ENCODE measurements around the gene PGLYRP4.

The PGLYRP4 gene

GRCh38 chr1:153343811-153344717 lies 4.6 kb downstream of the PGLYRP4 start:
- Histone ChIP-seq H3K36me3 (ENCODE audit: insufficient read depth, low read length) (no peaks in the 10 kb centered on the region), H3K79me2 (ENCODE audit: insufficient read depth, low read length) (no peaks in the 10 kb centered on the region), H4K20me1 (ENCODE audit: insufficient read depth, low read length, poor library complexity, severe bottlenecking) (no peaks in the 10 kb centered on the region), H3F3A (ENCODE audit: low read depth) (no peaks in the 10 kb centered on the region), H3K4me2 (ENCODE audit: low read depth, low read length, poor library complexity, severe bottlenecking) (peak overlapping the region; percentile 70), H3K9me2 (replicated peaks; ENCODE audit: low read depth, low read length) (no peaks in the 10 kb centered on the region), H3K4me1 (ENCODE audit: insufficient read depth, low read length, poor library complexity, severe bottlenecking) (peaks cover 76% of the 10 kb centered on the region), H3K4me3 (ENCODE audit: low read length, poor library complexity, severe bottlenecking) (peak overlapping the region; percentile 49), H3K9ac (ENCODE audit: low read depth, low read length, poor library complexity, severe bottlenecking) (peak overlapping the region; percentile 60), H2AFZ (ENCODE audit: low read length) (no peak overlapping the region), H3K27me3 (ENCODE audit: insufficient read depth, low read length, poor library complexity, severe bottlenecking) (no peaks in the 10 kb centered on the region), H3K9me3 (ENCODE audit: insufficient read depth, low read depth, low read length) (no peaks in the 10 kb centered on the region)
- TF ChIP-seq EZH2phosphoT487 (IDR thresholded peaks at IDR 0.05; ENCODE audit: borderline replicate concordance) (no peak), CTCF (conservative IDR thresholded peaks at IDR 0.05; ENCODE audit: low read length) (no peak)

GRCh38 chr1:153343040-153343681 lies 5.5 kb downstream of the PGLYRP4 start:
- Histone ChIP-seq H3K27me3 (ENCODE audit: insufficient read depth, low read length, poor library complexity, severe bottlenecking) (no peaks in the 10 kb centered on the region), H3K9ac (ENCODE audit: low read depth, low read length, poor library complexity, severe bottlenecking) (peak overlapping the region; percentile 33), H4K20me1 (ENCODE audit: insufficient read depth, low read length, poor library complexity, severe bottlenecking) (no peaks in the 10 kb centered on the region), H3K4me1 (ENCODE audit: insufficient read depth, low read length, poor library complexity, severe bottlenecking) (peaks cover 75% of the 10 kb centered on the region), H3K9me3 (ENCODE audit: insufficient read depth, low read depth, low read length) (no peaks in the 10 kb centered on the region), H3K4me2 (ENCODE audit: low read depth, low read length, poor library complexity, severe bottlenecking) (peak overlapping the region; percentile 70), H3K36me3 (ENCODE audit: insufficient read depth, low read length) (no peaks in the 10 kb centered on the region), H2AFZ (ENCODE audit: low read length) (no peak overlapping the region), H3K4me3 (ENCODE audit: low read length, poor library complexity, severe bottlenecking) (peak overlapping the region; percentile 25), H3K9me2 (replicated peaks; ENCODE audit: low read depth, low read length) (no peaks in the 10 kb centered on the region), H3F3A (ENCODE audit: low read depth) (no peaks in the 10 kb centered on the region), H3K79me2 (ENCODE audit: insufficient read depth, low read length) (no peaks in the 10 kb centered on the region)
- TF ChIP-seq CTCF (conservative IDR thresholded peaks at IDR 0.05; ENCODE audit: low read length) = no peak
- no peak for TF ChIP-seq EZH2phosphoT487 (IDR thresholded peaks at IDR 0.05; ENCODE audit: borderline replicate concordance)

DNA sequence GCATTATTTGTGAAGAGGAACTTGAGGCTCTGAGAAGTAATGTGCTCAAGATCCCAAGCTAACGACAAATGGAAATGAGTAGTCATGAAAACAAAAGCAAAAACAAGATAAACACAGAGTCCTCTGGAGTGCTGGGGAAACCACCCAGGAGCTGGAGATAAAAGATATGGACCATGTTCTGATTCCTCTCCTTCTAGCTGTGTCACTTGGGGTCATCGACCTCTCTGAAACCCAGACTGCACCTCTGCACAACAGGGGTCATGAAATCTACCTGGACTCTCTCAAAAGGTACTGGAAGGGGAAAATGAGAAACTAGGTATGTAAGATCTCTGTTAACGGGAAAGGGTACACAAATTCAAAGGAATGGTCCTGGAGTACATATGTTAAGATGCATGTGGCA lies 6.5 kb downstream of the PGLYRP4 start:
- H3K9ac ChIP-seq (ENCODE audit: low read depth, low read length, poor library complexity, severe bottlenecking) = no peak overlapping the region
- no peaks in the 10 kb centered on the region for H3K9me2 ChIP-seq (replicated peaks; ENCODE audit: low read depth, low read length)
- no peak overlapping the region for H3K4me3 ChIP-seq (ENCODE audit: low read length, poor library complexity, severe bottlenecking)
- H3K27me3 ChIP-seq (ENCODE audit: insufficient read depth, low read length, poor library complexity, severe bottlenecking) = no peaks in the 10 kb centered on the region
- H3F3A ChIP-seq (ENCODE audit: low read depth) = no peaks in the 10 kb centered on the region
- no peak overlapping the region for H3K4me2 ChIP-seq (ENCODE audit: low read depth, low read length, poor library complexity, severe bottlenecking)
- no peaks in the 10 kb centered on the region for H3K36me3 ChIP-seq (ENCODE audit: insufficient read depth, low read length)
- no peak overlapping the region for H2AFZ ChIP-seq (ENCODE audit: low read length)
- H3K4me1 ChIP-seq (ENCODE audit: insufficient read depth, low read length, poor library complexity, severe bottlenecking) = peaks cover 73% of the 10 kb centered on the region
- no peaks in the 10 kb centered on the region for H4K20me1 ChIP-seq (ENCODE audit: insufficient read depth, low read length, poor library complexity, severe bottlenecking)
- no peaks in the 10 kb centered on the region for H3K79me2 ChIP-seq (ENCODE audit: insufficient read depth, low read length)
- TF ChIP-seq EZH2phosphoT487 (IDR thresholded peaks at IDR 0.05; ENCODE audit: borderline replicate concordance) (no peak), CTCF (conservative IDR thresholded peaks at IDR 0.05; ENCODE audit: low read length) (no peak)
- no peaks in the 10 kb centered on the region for H3K9me3 ChIP-seq (ENCODE audit: insufficient read depth, low read depth, low read length)
